ENCODE data around the gene S100A2.

S100A2 gene

GRCh38 chr1:153612111-153612754 lies 46.6 kb upstream of the S100A2 start:
- TF ChIP-seq ZFX (IDR thresholded peaks at IDR 0.05) (no peak), CTCF (conservative IDR thresholded peaks at IDR 0.05) (no peak)
- no peak overlapping the region for H3K27ac ChIP-seq

GRCh38 chr1:153611356-153611755 lies 45.7 kb upstream of the S100A2 start:
- TF ChIP-seq ZFX (IDR thresholded peaks at IDR 0.05) (no peak), CTCF (conservative IDR thresholded peaks at IDR 0.05) (no peak)

GRCh38 chr1:153610811-153611301 lies 45.2 kb upstream of the S100A2 start:
- H3K27ac ChIP-seq: no peak overlapping the region
- TF ChIP-seq ZFX (IDR thresholded peaks at IDR 0.05) (no peak), CTCF (conservative IDR thresholded peaks at IDR 0.05) (no peak)

More at GRCh38 chr1:153611356-153611755, 45.7 kb upstream of the S100A2 start:
- H3K27ac ChIP-seq: no peak overlapping the region

- TF ChIP-seq CTCF (conservative IDR thresholded peaks at IDR 0.05) (no peak), ZFX (IDR thresholded peaks at IDR 0.05) (no peak)
- no peak overlapping the region for H3K27ac ChIP-seq
Measured at GRCh38 chr1:153610334-153610733, 44.7 kb upstream of the S100A2 start.

- no peak overlapping the region for H3K27ac ChIP-seq
- TF ChIP-seq ZFX (IDR thresholded peaks at IDR 0.05): no peak
- no peak for TF ChIP-seq CTCF (conservative IDR thresholded peaks at IDR 0.05)
Measured at GRCh38 chr1:153609585-153609907, 43.9 kb upstream of the S100A2 start.

- H3K27ac ChIP-seq: no peak overlapping the region
- TF ChIP-seq ZFX (IDR thresholded peaks at IDR 0.05) (no peak), CTCF (conservative IDR thresholded peaks at IDR 0.05) (no peak)
Measured at GRCh38 chr1:153608742-153609584, 43.3 kb upstream of the S100A2 start.

GRCh38 chr1:153608089-153608682 lies 42.5 kb upstream of the S100A2 start:
- H3K27ac ChIP-seq: no peak overlapping the region

More at GRCh38 chr1:153608089-153608682, 42.5 kb upstream of the S100A2 start:
- TF ChIP-seq ZFX (IDR thresholded peaks at IDR 0.05): no peak
- no peak for TF ChIP-seq CTCF (conservative IDR thresholded peaks at IDR 0.05)
